Trophoblast cell (in vitro differentiated cells and primary cell): Measurements from ENCODE around the gene UFC1.

Source experiments
- DNase-seq, 2 donors: peaks; one replicate each; pipeline ENCODE4 v3.0.0-alpha.2; 2016
- H2AFZ ChIP-seq: 2 replicates; pipeline ENCODE4 v1.6.1; 2013; ENCODE audit warnings: low read length, moderate library complexity, mild to moderate bottlenecking; ENCODE audit not compliant: insufficient read depth, poor library complexity
- H2AK5ac ChIP-seq: 2 replicates; pipeline ENCODE4 v1.6.1; 2013; ENCODE audit warnings: mild to moderate bottlenecking, low read length
- H2BK120ac ChIP-seq: 2 replicates; pipeline ENCODE4 v1.6.1; 2013; ENCODE audit warnings: low read length, mild to moderate bottlenecking, moderate library complexity; ENCODE audit not compliant: insufficient read depth, poor library complexity
- H2BK12ac ChIP-seq: 2 replicates; pipeline ENCODE4 v1.6.1; 2013; ENCODE audit warnings: mild to moderate bottlenecking, low read length, moderate library complexity
- H2BK5ac ChIP-seq: 2 replicates; pipeline ENCODE4 v1.6.1; 2013; ENCODE audit warnings: low read length, low read depth, moderate library complexity, mild to moderate bottlenecking; ENCODE audit not compliant: poor library complexity
- H3K14ac ChIP-seq: 2 replicates; pipeline ENCODE4 v1.6.1; 2013; ENCODE audit warnings: mild to moderate bottlenecking, low read length
- H3K18ac ChIP-seq: 2 replicates; pipeline ENCODE4 v1.6.1; 2013; ENCODE audit warnings: mild to moderate bottlenecking, low read length
- H3K23ac ChIP-seq: 2 replicates; pipeline ENCODE4 v1.6.1; 2013; ENCODE audit warnings: low read length
- H3K27ac ChIP-seq: 2 replicates; pipeline ENCODE4 v1.5.1; 2013; ENCODE audit warnings: low read depth, mild to moderate bottlenecking, inconsistent platforms, low read length, moderate library complexity
- H3K27me3 ChIP-seq: 2 replicates; pipeline ENCODE4 v1.6.1; 2013; ENCODE audit warnings: inconsistent platforms, mild to moderate bottlenecking, low read length, moderate library complexity; ENCODE audit not compliant: insufficient read depth
- H3K36me3 ChIP-seq, 2 experiments: 1 replicate in 1 of 2; 2 replicates in 1 of 2; pipeline ENCODE4 v1.6.1; 2013; ENCODE audit warnings: low read length in 2 of 2, mild to moderate bottlenecking in 2 of 2, moderate library complexity in 1 of 2; ENCODE audit not compliant: insufficient read depth in 2 of 2, control insufficient read depth in 1 of 2
- H3K4ac ChIP-seq: 2 replicates; pipeline ENCODE4 v1.6.1; 2013; ENCODE audit warnings: low read depth, mild to moderate bottlenecking, low read length, moderate library complexity
- H3K4me1 ChIP-seq, 2 experiments: 1 replicate in 1 of 2; 2 replicates in 1 of 2; pipeline ENCODE4 v1.6.1; 2013; ENCODE audit warnings: low read length in 2 of 2, mild to moderate bottlenecking in 2 of 2, moderate library complexity in 1 of 2; ENCODE audit not compliant: insufficient read depth in 2 of 2, control insufficient read depth in 1 of 2
- H3K4me2 ChIP-seq: 2 replicates; pipeline ENCODE4 v1.6.1; 2013; ENCODE audit warnings: inconsistent platforms, mild to moderate bottlenecking, low read length, moderate library complexity
- H3K4me3 ChIP-seq: 2 replicates; pipeline ENCODE4 v1.5.1; 2013; ENCODE audit warnings: mild to moderate bottlenecking, low read depth, low read length, inconsistent platforms
- H3K79me1 ChIP-seq: one replicate; pipeline ENCODE4 v1.6.1; 2013; ENCODE audit warnings: low read length
- H3K79me2 ChIP-seq: 2 replicates; pipeline ENCODE4 v1.6.1; 2013; ENCODE audit warnings: low read length, mild to moderate bottlenecking; ENCODE audit not compliant: control insufficient read depth, insufficient read depth, poor library complexity
- H3K9ac ChIP-seq: 2 replicates; pipeline ENCODE4 v1.6.1; 2013; ENCODE audit warnings: mild to moderate bottlenecking, low read length
- H3K9me3 ChIP-seq: 2 replicates; pipeline ENCODE4 v1.6.1; 2013; ENCODE audit warnings: low read depth, mild to moderate bottlenecking, control low read depth, inconsistent platforms, low read length; ENCODE audit not compliant: insufficient read depth
- H4K12ac ChIP-seq: 2 replicates; pipeline ENCODE4 v1.6.1; 2013; ENCODE audit warnings: low read depth, mild to moderate bottlenecking, low read length, moderate library complexity
- H4K8ac ChIP-seq: 2 replicates; pipeline ENCODE4 v1.6.1; 2013; ENCODE audit warnings: low read depth, mild to moderate bottlenecking, low read length, moderate library complexity
- H4K91ac ChIP-seq: one replicate; pipeline ENCODE4 v1.6.1; 2013; ENCODE audit warnings: low read depth, mild to moderate bottlenecking, low read length, moderate library complexity
- WGBS: extraction: QIAGEN DNeasy Blood & Tissue Kit; methylation state at CpG from one replicate; pipeline ENCODE4 v1.1.7; 2013; ENCODE audit warnings: missing lambda C conversion rate; ENCODE audit not compliant: insufficient read length, insufficient coverage; ENCODE audit errors: extremely low coverage; 5-methylcytosine and 5-hydroxymethylcytosine counted together

The UFC1 gene

GRCh38 chr1:161159913-161160243 lies 6.1 kb downstream of the UFC1 start:
- peak overlapping the region; percentile 99 for H4K8ac ChIP-seq
- peak overlapping the region; percentile 72 for H3K14ac ChIP-seq
- whole genome bisulfite sequencing = no CpG with 5 or more reads among the region's 11 CpGs
- H3K27ac ChIP-seq = peak overlapping the region; percentile 54
- peak overlapping the region; percentile 84 for H3K4me3 ChIP-seq
- no peak overlapping the region for H2BK12ac ChIP-seq
- H4K12ac ChIP-seq = peak overlapping the region; percentile 73
- H2AFZ ChIP-seq = peak overlapping the region; percentile 82
- peak overlapping the region; percentile 61 for H2BK5ac ChIP-seq
- H3K4me1 ChIP-seq = peaks cover 9 to 11% of the 10 kb centered on the region in 2 experiments
- peak overlapping the region; percentile 70 for H3K9ac ChIP-seq
- H3K4me2 ChIP-seq = peak overlapping the region; percentile 63
- peaks cover 7% of the 10 kb centered on the region for H3K79me1 ChIP-seq
- peak overlapping the region; percentile 83 for H2AK5ac ChIP-seq
- no peak for DNase-seq
- H4K91ac ChIP-seq = peak overlapping the region; percentile 90
- H2BK120ac ChIP-seq = peak overlapping the region; percentile 52
- H3K36me3 ChIP-seq = peaks cover 26 to 53% of the 10 kb centered on the region in 2 experiments
- H3K23ac ChIP-seq = no peak overlapping the region
- H3K27me3 ChIP-seq = no peaks in the 10 kb centered on the region
- peaks cover 2% of the 10 kb centered on the region for H3K9me3 ChIP-seq
- H3K18ac ChIP-seq = peak overlapping the region; percentile 95
- H3K4ac ChIP-seq = peak overlapping the region; percentile 87
- H3K79me2 ChIP-seq = peaks cover 8% of the 10 kb centered on the region

GRCh38 chr1:161160671-161161145 lies 6.9 kb downstream of the UFC1 start:
- H2BK120ac ChIP-seq = no peak overlapping the region
- no peak overlapping the region for H3K4ac ChIP-seq
- no peak overlapping the region for H2AK5ac ChIP-seq
- WGBS = no CpG with 5 or more reads among the region's 22 CpGs
- no peak overlapping the region for H2BK5ac ChIP-seq
- no peak overlapping the region for H2BK12ac ChIP-seq
- H3K79me1 ChIP-seq = peaks cover 7% of the 10 kb centered on the region
- peaks cover 8% of the 10 kb centered on the region for H3K79me2 ChIP-seq
- H3K9ac ChIP-seq = peak overlapping the region; percentile 0
- no peak overlapping the region for H3K27ac ChIP-seq
- H4K91ac ChIP-seq = no peak overlapping the region
- peak overlapping the region; percentile 46 for H4K12ac ChIP-seq
- H3K23ac ChIP-seq = no peak overlapping the region
- H3K4me1 ChIP-seq = peaks cover 11 to 14% of the 10 kb centered on the region in 2 experiments
- H4K8ac ChIP-seq = no peak overlapping the region
- H3K18ac ChIP-seq = no peak overlapping the region
- H3K27me3 ChIP-seq = no peaks in the 10 kb centered on the region
- H2AFZ ChIP-seq = no peak overlapping the region
- H3K9me3 ChIP-seq = peaks cover 2% of the 10 kb centered on the region
- peaks cover 28 to 57% of the 10 kb centered on the region in 2 experiments for H3K36me3 ChIP-seq
- H3K14ac ChIP-seq = no peak overlapping the region
- H3K4me3 ChIP-seq = no peak overlapping the region
- no peak for DNase-seq
- H3K4me2 ChIP-seq = no peak overlapping the region

GRCh38 chr1:161161652-161162051 lies 7.9 kb downstream of the UFC1 start:
- Histone ChIP-seq H3K27ac (no peak overlapping the region), H2BK5ac (no peak overlapping the region), H4K8ac (no peak overlapping the region), H3K79me1 (peaks cover 7% of the 10 kb centered on the region), H3K9ac (no peak overlapping the region), H3K18ac (no peak overlapping the region), H3K4me1 (peaks cover 11 to 14% of the 10 kb centered on the region in 2 experiments), H3K9me3 (peaks cover 2% of the 10 kb centered on the region), H4K12ac (no peak overlapping the region), H3K36me3 (peaks cover 28 to 57% of the 10 kb centered on the region in 2 experiments), H4K91ac (no peak overlapping the region), H3K23ac (no peak overlapping the region), H3K4ac (no peak overlapping the region), H2AK5ac (no peak overlapping the region), H3K79me2 (peaks cover 8% of the 10 kb centered on the region), H3K14ac (no peak overlapping the region), H2BK12ac (no peak overlapping the region), H3K4me2 (no peak overlapping the region), H3K27me3 (no peaks in the 10 kb centered on the region), H2AFZ (no peak overlapping the region), H3K4me3 (no peak overlapping the region), H2BK120ac (no peak overlapping the region)
- no CpG with 5 or more reads among the region's 5 CpGs for WGBS
- DNase-seq = no peak

GRCh38 chr1:161162052-161162451 lies 8.3 kb downstream of the UFC1 start:
- Histone ChIP-seq H3K4me3 (no peak overlapping the region), H3K18ac (no peak overlapping the region), H3K79me2 (peaks cover 8% of the 10 kb centered on the region), H3K14ac (no peak overlapping the region), H3K4me1 (peaks cover 14 to 16% of the 10 kb centered on the region in 2 experiments), H3K79me1 (peaks cover 7% of the 10 kb centered on the region), H3K27me3 (no peaks in the 10 kb centered on the region), H3K36me3 (peaks cover 25 to 54% of the 10 kb centered on the region in 2 experiments), H2BK12ac (no peak overlapping the region), H4K91ac (no peak overlapping the region), H3K4ac (no peak overlapping the region), H2AFZ (no peak overlapping the region), H3K9me3 (peaks cover 2% of the 10 kb centered on the region), H3K9ac (no peak overlapping the region), H4K8ac (no peak overlapping the region), H2BK120ac (no peak overlapping the region), H3K23ac (no peak overlapping the region), H2BK5ac (no peak overlapping the region), H3K27ac (no peak overlapping the region), H2AK5ac (no peak overlapping the region), H3K4me2 (no peak overlapping the region), H4K12ac (no peak overlapping the region)
- no CpG with 5 or more reads among the region's 7 CpGs for WGBS
- DNase-seq = no peak
